HG03571 (cell line): ENCODE results near the gene KIF3A.

ENCODE experiments used
- ATAC-seq: cut with Tn5 transposase; IDR thresholded peaks from one replicate; pipeline ENCODE4 v1.9.1; 2021; ENCODE audit not compliant: unreplicated experiment

Gene KIF3A

DNA sequence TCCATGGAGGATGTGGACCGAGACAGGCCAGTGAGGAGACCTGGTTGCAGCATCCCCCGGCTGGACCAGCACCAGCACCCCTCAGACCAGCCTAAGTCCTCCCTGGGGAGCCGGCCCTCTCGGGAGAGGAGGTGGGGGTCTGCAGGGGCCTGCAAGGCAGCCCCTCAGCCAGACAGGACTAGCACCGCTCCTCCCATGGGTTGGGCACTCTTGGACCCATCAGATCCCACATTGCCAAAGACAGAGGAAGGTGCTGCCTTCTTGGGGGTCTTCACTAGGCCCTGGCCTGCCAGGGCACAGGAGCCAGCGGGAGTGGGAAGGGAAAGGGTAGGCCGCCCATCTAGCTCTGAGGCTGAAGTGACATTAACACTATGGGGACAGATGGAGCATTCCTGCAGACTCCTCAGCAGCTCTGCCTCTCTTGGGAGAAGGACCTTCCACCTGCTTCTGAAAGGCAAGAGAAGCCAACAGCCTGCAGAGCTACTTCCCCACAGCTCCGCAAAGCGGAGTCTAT, 72.6 kb downstream of the KIF3A start:
- no peak for ATAC-seq

DNA sequence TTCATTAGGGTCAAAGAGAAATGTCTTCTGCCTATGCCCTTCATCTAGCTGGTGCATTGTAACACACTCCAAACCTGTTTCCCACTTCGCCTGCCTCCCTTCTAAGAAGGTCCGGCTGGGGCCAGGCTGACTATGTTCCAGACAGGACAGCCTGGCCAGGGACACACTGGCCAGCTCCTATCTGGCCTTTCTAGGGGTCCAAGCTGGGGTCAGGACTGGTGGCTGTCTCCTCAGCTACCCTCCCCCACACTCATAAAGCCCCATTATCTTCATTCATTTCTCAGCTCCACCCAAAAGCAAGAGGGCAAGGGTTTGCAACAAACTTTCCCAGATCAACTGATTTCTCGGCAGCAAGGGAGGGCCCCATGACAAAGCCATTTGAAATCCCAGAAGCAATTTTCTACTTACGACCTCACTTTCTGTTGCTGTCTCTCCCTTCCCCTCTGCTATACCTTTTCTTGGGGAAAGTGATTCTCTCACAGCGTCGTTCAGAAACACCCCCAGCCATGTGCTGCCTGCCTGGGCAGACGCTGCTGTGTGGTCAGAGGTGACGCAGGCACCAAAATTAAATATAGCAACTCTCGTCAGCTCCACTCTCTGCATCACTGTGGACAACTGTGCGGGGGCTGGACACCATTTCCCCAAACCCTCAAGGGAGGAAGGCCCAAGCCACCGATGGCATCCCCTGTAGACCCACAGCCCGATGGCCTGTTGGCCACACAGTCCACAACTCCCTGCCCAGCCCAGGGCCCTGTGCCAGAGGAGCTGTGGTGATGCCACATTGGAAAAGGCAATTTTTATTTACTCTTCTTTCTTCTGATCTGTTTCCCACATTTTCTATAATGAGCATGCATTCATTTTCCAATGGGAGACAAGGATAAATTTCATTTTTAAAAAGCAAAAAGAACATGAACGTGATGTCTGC, 73.3 kb downstream of the KIF3A start:
- ATAC-seq, result peak; percentile 32

DNA sequence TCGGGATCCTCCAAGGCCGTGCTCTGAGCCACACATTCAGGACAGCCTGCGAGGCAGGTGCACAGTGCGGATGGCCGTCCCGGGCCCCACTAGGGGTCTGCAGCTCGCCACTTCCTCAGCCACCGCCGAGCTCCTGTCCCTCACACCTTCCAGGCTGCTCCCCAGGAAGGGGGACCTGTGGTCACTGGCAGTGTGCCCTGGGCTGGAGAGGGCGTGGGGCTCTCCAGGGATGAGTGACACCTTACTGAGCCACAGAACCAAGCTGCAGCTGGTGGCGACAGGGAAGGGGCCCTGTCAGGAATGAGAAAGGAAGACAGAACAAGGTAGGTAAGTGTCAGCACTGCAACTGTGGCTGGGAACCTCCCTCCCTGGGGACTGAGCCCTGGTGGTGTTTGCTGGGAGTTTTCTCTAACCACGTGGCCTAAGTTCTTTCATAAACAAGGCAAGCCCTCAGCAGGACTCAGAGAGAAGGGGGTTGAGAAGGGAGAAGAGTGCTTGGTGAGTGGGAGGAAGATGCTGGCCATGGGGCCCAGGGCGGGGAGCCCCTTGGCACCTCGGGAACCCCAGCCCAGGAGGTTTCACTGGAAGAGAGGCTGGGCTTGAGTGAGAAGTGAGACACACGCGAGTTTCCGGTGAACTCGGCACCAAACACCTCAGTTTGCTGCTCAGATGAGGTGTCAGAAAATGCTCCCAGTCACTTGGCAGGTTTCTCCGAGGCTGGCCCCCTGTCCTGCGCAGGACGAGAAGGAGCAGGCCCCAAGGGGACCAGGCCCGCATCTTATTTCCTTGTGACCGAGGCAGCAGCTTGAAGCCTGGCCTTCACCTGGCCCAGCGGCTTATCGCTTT, 74.2 kb downstream of the KIF3A start:
- ATAC-seq, result peak; percentile 60

DNA sequence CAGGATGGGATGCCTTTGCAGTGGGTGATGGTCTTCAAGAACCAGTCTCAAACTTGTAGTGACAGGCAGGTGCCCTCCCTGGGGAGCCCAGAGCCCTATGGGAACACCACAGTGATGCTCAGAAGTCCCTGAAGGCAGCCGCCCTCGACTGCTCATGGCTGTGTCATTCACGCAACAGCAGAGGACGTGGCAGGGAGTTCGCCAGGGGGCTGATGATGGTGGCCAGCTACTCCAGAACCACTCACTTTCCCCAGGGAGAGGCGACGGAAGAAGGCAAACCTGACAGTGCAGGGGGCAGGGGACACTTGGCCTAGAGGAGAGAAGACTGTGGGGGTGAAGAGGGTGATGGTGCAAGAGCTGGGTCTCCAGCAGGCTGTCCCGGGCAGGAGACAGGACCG, 75.3 kb downstream of the KIF3A start:
- ATAC-seq, result no peak

DNA sequence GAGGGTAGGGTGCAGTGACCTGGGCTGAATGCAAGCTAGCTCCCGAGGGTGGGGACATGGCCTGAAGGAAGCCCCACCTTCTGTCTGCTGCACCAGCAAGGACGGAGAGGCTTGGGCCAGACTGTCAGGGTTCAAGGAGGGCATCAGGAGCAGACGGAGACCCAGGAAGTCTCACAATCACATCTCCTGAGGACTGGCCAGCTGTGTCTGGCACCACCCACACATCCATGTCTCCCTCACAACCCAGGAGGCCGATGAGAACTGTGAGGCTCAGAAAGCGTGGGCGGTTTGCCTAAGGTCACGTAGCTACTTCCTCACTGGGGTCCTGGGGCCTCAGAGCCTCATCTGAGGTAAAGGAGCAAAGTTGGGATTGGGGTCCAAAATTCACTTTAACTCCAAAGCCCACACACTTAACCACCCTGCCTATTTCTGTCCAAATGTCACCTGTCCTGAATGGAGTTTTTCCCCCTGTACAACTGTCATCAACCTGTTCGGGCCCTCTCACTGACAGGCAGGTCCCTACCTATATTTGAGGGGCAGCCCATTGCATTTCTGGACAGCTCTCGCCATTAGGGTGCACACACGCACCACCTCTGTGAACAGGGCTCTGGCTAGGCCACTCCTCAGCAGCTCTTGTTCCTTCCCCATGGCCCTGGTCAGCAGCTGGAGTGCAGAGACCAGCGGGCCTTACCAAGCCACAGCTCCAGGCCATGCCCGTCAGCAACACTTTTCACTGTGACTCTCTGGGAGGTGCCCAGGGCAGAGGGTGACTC, 75.9 kb downstream of the KIF3A start:
- no peak for ATAC-seq

DNA sequence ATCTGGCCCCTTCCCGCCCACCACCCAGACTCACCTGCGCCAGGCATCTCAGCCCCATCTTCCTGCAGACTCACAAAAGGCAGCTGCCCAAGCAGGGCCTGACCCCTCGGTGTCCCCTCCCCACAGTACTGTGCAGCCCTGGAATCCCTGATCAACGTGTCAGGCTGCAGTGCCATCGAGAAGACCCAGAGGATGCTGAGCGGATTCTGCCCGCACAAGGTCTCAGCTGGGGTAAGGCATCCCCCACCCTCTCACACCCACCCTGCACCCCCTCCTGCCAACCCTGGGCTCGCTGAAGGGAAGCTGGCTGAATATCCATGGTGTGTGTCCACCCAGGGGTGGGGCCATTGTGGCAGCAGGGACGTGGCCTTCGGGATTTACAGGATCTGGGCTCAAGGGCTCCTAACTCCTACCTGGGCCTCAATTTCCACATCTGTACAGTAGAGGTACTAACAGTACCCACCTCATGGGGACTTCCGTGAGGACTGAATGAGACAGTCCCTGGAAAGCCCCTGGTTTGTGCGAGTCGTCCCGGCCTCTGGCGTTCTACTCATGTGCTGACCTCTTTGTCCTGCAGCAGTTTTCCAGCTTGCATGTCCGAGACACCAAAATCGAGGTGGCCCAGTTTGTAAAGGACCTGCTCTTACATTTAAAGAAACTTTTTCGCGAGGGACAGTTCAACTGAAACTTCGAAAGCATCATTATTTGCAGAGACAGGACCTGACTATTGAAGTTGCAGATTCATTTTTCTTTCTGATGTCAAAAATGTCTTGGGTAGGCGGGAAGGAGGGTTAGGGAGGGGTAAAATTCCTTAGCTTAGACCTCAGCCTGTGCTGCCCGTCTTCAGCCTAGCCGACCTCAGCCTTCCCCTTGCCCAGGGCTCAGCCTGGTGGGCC, 77.5 kb downstream of the KIF3A start:
- no peak for ATAC-seq

DNA sequence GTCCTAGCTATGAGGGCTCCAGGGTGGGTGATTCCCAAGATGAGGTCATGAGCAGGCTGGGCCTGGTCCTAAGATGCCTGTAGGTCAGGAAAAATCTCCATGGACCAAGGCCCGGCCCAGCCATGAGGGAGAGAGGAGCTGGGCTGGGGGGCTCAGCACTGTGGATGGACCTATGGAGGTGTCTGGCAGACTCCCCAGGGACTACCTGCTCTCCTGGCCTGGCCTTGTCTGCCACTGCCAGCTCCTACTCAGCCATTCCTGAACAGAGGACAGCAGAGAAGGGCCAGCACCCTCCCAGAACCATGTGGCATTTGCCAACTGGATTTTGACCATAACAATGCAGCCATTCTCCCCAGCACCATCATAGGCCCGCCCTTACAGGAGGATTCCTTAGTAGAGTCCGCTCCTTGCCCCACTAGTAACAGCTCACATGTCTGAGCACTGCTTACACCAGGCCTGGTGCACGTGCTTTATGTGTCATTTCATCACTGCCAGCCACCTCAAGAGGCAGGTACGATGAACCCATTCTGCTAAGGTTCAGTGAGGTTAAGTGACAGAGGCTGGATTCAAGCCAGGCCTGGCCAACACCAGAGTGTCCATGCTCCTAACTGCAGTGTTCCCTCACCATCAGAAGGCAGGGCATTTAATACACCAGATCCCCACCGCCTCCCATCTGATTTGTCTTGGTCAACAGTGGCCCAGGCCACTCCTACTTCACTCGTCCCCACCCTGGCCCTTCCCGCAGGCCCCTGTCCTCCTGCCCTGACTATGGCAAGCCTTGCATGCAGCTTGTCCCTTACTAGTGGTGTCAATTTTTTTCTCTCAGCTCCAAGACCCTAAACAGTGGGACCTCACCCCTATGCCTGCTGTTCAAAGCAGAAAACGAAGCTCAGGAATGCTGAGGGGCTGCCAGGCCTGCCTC, 78.7 kb downstream of the KIF3A start:
- no peak for ATAC-seq

DNA sequence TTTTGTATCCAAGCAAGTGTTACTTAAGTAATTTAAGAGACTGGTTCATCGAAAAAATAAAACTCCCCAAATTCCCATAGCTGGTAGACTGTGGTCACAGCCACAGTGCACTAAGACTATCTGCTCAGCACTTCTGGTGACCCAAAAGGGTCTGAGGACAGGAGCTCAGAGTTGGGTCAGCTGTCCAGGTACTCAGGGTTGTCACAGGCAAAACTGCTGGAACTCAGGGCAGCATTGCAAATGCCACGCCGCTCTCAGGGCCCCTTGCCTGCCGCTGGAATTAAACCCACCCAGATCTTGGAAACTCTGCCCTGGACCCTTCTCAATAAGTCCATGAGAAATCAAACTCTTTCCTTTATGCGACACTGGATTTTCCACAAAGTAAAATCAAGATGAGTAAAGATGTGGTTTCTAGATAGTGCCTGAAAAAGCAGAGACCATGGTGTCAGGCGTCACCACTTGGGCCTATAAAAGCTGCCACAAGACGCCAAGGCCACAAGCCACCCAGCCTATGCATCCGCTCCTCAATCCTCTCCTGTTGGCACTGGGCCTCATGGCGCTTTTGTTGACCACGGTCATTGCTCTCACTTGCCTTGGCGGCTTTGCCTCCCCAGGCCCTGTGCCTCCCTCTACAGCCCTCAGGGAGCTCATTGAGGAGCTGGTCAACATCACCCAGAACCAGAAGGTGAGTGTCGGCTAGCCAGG, 79.5 kb downstream of the KIF3A start, which contains the start of gene IL13:
Gene IL13, plus strand, starts transcription at position 498 of the 705 bp plus-strand sequence. Its CDS starts 14 bp downstream, at position 512.
- ATAC-seq, result no peak

DNA sequence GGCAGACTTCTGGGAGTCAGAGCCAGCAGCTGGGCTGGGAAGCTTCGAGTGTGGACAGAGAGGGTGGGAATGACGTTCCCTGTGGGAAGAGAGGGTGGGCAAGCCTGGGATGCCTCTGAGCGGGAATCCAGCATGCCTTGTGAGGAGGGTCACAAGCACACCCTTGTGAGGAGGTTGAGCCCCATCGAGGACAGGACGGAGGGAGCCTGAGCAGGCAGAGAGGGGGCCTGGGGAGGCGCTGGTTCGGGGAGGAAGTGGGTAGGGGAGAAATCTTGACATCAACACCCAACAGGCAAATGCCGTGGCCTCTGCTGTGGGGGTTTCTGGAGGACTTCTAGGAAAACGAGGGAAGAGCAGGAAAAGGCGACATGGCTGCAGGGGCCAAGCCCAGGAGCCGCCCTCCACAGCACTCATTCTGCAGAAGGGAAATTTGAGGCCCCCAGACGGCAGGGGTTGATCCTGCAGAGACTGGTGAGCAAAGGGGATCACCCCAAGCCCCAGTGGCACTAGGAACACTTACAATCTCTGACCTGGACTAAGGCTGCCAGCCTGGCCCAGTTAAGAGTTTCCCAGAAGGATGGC, 80.5 kb downstream of the KIF3A start:
- ATAC-seq, result no peak

DNA sequence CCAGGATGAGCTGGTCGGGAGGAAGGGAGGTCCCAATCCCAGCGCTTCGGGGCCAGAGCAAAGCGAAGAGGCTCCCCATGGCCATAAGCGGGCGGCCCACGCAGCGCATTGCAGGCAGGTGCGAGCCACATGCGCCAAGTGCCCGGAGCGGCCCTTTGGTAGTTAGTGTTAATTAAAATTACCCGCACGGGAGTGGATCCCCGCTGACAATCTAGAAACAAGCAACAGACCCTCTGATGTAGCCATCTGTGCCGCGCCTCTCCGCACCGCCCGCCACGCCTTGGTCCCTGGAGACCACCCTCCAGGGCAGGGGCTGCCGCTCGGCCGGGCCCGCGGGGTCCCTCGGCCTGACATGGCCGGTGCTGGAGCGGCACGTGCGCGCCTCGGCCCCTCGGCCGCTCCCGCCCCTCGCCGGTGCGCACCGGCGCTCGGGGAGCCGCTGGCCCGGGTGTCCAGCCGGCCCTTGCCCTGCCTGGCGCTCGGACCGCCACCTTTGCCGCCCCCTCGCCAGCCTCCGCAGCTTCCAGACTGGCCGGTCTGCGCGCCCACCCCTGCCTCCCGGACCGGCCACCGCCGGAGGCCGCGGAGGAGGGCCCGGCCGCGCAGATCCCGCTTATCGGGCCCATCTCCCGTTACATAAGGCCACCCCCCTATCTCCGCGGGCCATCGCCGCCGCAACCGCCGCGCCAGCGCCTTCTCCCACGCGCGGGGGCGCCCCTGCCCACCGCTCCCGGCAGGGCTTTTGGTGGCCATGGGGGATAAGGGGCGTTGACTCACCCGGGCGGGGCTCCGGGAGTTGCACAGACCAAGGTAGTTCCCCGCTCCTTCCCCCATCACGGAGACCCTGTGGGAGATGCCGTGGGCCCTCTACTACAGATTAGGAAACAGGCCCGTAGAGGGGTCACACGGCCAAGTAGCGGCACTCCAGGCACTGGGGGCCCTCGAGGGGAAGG, 81.2 kb downstream of the KIF3A start:
- no peak for ATAC-seq

DNA sequence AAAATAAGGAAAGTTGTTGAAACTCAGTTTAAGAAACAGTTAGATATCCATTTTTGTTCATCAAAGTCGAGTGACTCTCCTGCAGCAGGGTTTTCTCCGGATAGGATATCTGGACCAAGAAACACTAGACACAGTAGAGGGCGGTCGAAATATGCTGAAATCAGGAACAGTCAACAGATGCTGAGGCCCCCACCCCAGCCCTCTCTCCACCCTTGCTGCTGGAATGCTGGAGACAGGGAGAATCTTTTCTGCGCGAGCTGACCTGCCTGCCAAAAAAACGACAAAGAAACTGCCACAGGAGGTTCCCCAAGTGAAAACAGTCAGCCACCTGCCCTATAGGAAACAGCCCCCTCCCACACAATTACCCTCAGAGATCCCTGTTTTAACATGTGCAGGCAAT, 83.6 kb downstream of the KIF3A start:
- no peak for ATAC-seq

DNA sequence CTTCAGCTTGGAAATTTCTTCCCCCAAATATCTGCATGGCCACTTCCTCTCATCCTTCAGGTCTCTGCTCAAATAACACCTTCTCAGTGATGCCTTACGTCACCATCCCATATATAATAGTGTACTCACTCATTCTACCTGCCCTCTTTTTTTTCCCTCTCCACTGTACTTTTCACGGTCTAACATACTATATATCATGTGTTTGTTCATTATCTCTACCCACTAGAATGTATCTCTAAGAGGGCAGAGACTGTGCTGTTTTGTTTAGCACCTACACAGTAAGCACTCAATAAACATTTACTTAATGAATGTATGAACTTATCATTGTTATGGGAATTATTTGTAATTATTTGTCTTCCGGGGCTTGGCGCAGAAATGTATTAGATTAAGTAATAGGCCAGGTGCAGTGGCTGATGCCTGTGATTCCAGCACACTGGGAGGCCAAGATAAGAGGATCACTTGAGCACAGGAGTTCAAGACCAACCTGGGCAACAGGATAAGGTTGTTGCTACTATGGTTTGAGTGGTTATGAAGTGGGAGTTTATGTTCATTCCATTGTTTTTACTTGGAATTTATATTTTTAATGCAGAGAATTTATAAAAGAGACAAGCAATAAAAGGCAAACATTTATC, 85.4 kb downstream of the KIF3A start:
- no peak for ATAC-seq

DNA sequence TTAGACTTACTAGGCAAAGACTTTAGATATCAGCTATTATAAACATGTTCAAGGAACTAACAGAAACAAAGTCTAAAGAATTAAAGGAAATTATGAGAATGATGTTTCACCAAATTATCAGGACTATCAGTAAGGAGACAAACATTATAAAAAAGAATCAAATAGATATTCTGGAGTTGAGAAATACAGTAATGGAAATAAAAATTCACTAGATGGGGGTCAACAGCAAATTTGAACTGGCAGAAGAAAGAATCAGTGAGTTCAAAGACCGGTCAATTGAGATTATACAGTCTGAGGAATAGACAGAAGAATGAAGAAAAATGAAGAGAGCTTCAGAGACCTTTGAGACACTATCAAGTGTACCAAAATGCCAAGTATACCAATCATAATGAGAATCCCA, 89.0 kb downstream of the KIF3A start:
- ATAC-seq, result no peak

DNA sequence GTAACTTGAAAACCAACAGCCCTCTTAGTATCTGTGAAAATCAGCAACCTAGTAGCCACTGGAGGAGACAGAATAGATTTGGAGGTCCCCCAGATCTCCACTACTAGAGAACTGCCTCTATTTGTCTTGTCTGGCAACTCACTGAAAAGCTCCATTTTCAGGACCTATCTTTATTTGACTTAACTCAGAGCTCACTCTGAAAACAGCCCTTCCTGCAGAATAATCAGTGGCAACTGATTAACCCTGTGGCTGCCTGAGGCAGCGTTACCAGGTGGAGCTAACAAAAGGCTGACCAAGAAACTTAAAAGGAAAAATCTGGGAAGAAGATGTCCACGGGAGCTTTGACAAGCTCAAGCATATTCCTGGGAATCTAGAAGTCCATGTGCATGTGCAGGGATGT, 89.9 kb downstream of the KIF3A start:
- no peak for ATAC-seq

DNA sequence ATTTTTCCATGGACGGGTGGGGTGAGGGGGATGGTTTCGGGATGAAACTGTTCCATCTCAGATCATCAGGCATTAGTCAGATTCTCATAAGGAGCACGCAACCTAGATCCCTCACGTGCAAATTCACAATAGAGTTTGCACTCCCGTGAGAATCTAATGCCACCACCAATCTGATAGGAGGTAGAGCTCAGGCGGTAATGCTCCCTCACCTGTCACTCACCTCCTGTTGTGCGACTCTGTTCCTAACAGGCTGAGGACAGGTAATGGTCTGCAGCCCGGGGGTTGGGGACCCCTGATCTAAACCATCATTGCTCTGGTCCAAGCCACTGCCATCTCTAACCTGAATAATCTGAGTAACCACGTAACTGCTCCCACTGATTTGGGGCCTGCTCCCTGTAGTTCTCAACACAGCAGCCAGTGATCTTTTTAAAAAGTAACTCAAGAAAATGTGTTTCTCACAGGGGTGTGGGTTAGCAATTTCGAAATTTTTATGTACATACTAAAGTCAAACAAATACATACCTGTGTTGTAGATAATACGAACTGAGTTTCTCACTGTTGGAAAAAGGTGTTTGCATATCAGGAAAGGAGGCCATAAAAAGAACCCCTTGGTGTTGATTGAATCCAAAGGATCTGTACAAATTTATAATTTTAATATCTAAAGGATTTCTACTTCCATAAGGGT, 90.6 kb downstream of the KIF3A start:
- ATAC-seq, result no peak

DNA sequence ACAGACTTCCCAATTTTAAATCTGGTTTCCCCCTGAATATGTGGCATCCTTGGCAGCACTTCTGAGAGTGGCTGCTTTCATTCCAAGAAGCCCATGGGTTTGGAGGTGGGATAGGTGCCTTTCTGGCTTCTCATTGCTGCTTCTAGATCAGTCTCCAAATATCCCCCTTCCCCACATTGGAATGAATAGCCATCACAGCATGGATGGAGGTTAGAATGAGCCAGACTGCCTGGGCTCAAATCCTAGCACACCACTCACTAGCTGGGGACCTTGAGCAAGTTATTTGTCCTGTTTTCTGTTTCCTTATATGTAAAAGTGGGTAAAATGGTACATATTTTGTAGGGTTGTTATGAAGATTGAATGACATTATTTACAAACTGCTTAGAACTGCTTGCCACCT, 93.2 kb downstream of the KIF3A start:
- no peak for ATAC-seq
